GM18505 (cell line): ENCODE data around the gene ASS1.

Experiments used
- ATAC-seq: cut with Tn5 transposase; IDR thresholded peaks from one replicate; pipeline ENCODE4 v1.9.1; 2021; ENCODE audit not compliant: unreplicated experiment
- POLR2A ChIP-seq: IDR thresholded peaks from 4 replicates; pipeline ENCODE4 v1.6.1; 2011; ENCODE audit warnings: borderline replicate concordance; ENCODE audit not compliant: insufficient read depth, insufficient read length; ENCODE audit errors: extremely low read depth

ASS1 gene

GRCh38 chr9:130408669-130409068 lies 36.1 kb upstream of the ASS1 start:
- no peak for ATAC-seq
- TF ChIP-seq POLR2A: no peak

GRCh38 chr9:130409246-130409645 lies 35.5 kb upstream of the ASS1 start:
- ATAC-seq: no peak
- no peak for TF ChIP-seq POLR2A

- TF ChIP-seq POLR2A: no peak
- no peak for ATAC-seq
Measured at GRCh38 chr9:130410443-130410842, 34.3 kb upstream of the ASS1 start.

GRCh38 chr9:130411566-130411915 lies 33.2 kb upstream of the ASS1 start:
- TF ChIP-seq POLR2A: no peak
- no peak for ATAC-seq

- no peak for TF ChIP-seq POLR2A
- no peak for ATAC-seq
Measured at GRCh38 chr9:130414081-130414731, 30.6 kb upstream of the ASS1 start.

GRCh38 chr9:130414910-130415746 lies 29.6 kb upstream of the ASS1 start:
- no peak for TF ChIP-seq POLR2A
- no peak for ATAC-seq

GRCh38 chr9:130417602-130418001 lies 27.2 kb upstream of the ASS1 start:
- ATAC-seq: no peak
- TF ChIP-seq POLR2A: no peak

GRCh38 chr9:130418776-130419175 lies 26.0 kb upstream of the ASS1 start:
- TF ChIP-seq POLR2A: no peak
- no peak for ATAC-seq

- ATAC-seq: no peak
- no peak for TF ChIP-seq POLR2A
Measured at GRCh38 chr9:130419521-130420035, 25.2 kb upstream of the ASS1 start.

GRCh38 chr9:130421154-130421801 lies 23.5 kb upstream of the ASS1 start:
- no peak for ATAC-seq
- no peak for TF ChIP-seq POLR2A

GRCh38 chr9:130421802-130422276 lies 22.9 kb upstream of the ASS1 start:
- ATAC-seq: no peak
- TF ChIP-seq POLR2A: no peak

GRCh38 chr9:130422546-130422945 lies 22.2 kb upstream of the ASS1 start:
- no peak for ATAC-seq
- no peak for TF ChIP-seq POLR2A

GRCh38 chr9:130423272-130423671 lies 21.5 kb upstream of the ASS1 start:
- ATAC-seq: no peak
- no peak for TF ChIP-seq POLR2A

- ATAC-seq: no peak
- TF ChIP-seq POLR2A: no peak
Measured at GRCh38 chr9:130424595-130425454, 19.9 kb upstream of the ASS1 start.
